HG03354 (cell line): Measurements from ENCODE around the gene STK26.
A peak's percentile ranks its signal among the peaks of the same experiment; 100 is the strongest.
"Not testable (repeated sequence)": the region's sequence is repeated elsewhere in the genome, so short reads cannot be mapped to it uniquely, and the experiment has no call there.

Experiments used
- ATAC-seq: cut with Tn5 transposase; IDR thresholded peaks from one replicate; pipeline ENCODE4 v1.9.1; 2021; ENCODE audit warnings: mild to moderate bottlenecking; ENCODE audit not compliant: unreplicated experiment, poor library complexity, severe bottlenecking

The STK26 gene

GRCh38 chrX:132033166-132033565 is 10.1 kb downstream of the STK26 start:
- no peak for ATAC-seq

- ATAC-seq: no peak
Observed at GRCh38 chrX:132034648-132035047, 11.5 kb downstream of the STK26 start.

- no peak for ATAC-seq
Observed at GRCh38 chrX:132037479-132037993, 14.4 kb downstream of the STK26 start.

GRCh38 chrX:132040066-132040465 is 17.0 kb downstream of the STK26 start:
- ATAC-seq: no peak

GRCh38 chrX:132041015-132041414 is 17.9 kb downstream of the STK26 start:
- ATAC-seq: no peak

GRCh38 chrX:132043977-132044376 is 20.9 kb downstream of the STK26 start:
- no peak for ATAC-seq

- no peak for ATAC-seq
Observed at GRCh38 chrX:132044953-132045352, 21.9 kb downstream of the STK26 start.

GRCh38 chrX:132045456-132045855 is 22.4 kb downstream of the STK26 start:
- ATAC-seq: no peak

GRCh38 chrX:132046533-132046932 is 23.4 kb downstream of the STK26 start:
- no peak for ATAC-seq

GRCh38 chrX:132051778-132052177 is 28.7 kb downstream of the STK26 start:
- ATAC-seq: not testable (repeated sequence)

GRCh38 chrX:132058050-132058449 is 34.9 kb downstream of the STK26 start:
- ATAC-seq: no peak

- no peak for ATAC-seq
Observed at GRCh38 chrX:132058975-132059374, 35.9 kb downstream of the STK26 start.

GRCh38 chrX:132059973-132060540 is 37.0 kb downstream of the STK26 start:
- peak; percentile 72 for ATAC-seq

GRCh38 chrX:132063334-132063733 is 40.2 kb downstream of the STK26 start:
- no peak for ATAC-seq

GRCh38 chrX:132063862-132064261 is 40.8 kb downstream of the STK26 start:
- ATAC-seq: no peak

GRCh38 chrX:132068405-132068804 is 45.3 kb downstream of the STK26 start:
- ATAC-seq: no peak

- no peak for ATAC-seq
Observed at GRCh38 chrX:132071254-132071653, 48.2 kb downstream of the STK26 start.

GRCh38 chrX:132077414-132077813 is 54.3 kb downstream of the STK26 start:
- ATAC-seq: no peak

- ATAC-seq: no peak
Observed at GRCh38 chrX:132077912-132078311, 54.8 kb downstream of the STK26 start.

- no peak for ATAC-seq
Observed at GRCh38 chrX:132085786-132086185, 62.7 kb downstream of the STK26 start.

- no peak for ATAC-seq
Observed at GRCh38 chrX:132086672-132087071, 63.6 kb downstream of the STK26 start.

- no peak for ATAC-seq
Observed at GRCh38 chrX:132088864-132089263, 65.8 kb downstream of the STK26 start.
